ENCODE data around the gene MAB21L1. TPM values are rescaled to one million over a fixed set of nuclear protein-coding genes. Genes with fewer than 3 reads are reported as not detected.

The MAB21L1 gene
- total RNA-seq, 1 experiment from 2014 or later: not detected

GRCh38 chr13:35496761-35497386 is 20.4 kb upstream of the MAB21L1 start (continued):
- TF ChIP-seq ZBTB33 (IDR thresholded peaks at IDR 0.05; ENCODE audit: extremely low read depth, insufficient replicate concordance, low read length): no peak

- Histone ChIP-seq H3K27ac (ENCODE audit: low read depth, low read length) (no peak overlapping the region), H3K4me2 (ENCODE audit: low read length) (no peak overlapping the region), H3K4me3 (replicated peaks in 1 of 2; ENCODE audit: low read depth in 1 of 2, low read length in 2 of 2) (no peak overlapping the region), H3K36me3 (ENCODE audit: control insufficient read depth in 1 of 2, insufficient read depth in 2 of 2, low read length in 2 of 2) (no peaks in the 10 kb centered on the region), H2AFZ (ENCODE audit: low read depth, low read length, poor library complexity, severe bottlenecking) (no peak overlapping the region), H3K27me3 (ENCODE audit: insufficient read depth, low read length) (no peaks in the 10 kb centered on the region), H3K9me2 (ENCODE audit: insufficient read depth) (no peaks in the 10 kb centered on the region), H4K20me1 (ENCODE audit: insufficient read depth) (no peaks in the 10 kb centered on the region), H3K79me2 (ENCODE audit: insufficient read depth, low read length) (no peaks in the 10 kb centered on the region), H3K9ac (ENCODE audit: low read length) (no peak overlapping the region), H3K9me3 (ENCODE audit: control insufficient read depth in 1 of 2, insufficient read depth in 1 of 2, low read depth in 1 of 2, low read length in 2 of 2) (no peaks in the 10 kb centered on the region), H3K4me1 (ENCODE audit: control insufficient read depth in 1 of 2, insufficient read depth in 2 of 2, low read length in 2 of 2) (no peaks in the 10 kb centered on the region)
- intact Hi-C loops (cut with micrococcal nuclease): no loop called here
- no peak for ATAC-seq
- ChIA-PET POLR2A (no interaction called here), RAD21 (ENCODE audit: low non-redundant PET in 1 of 2, low total read pairs in 2 of 2, uncharacterized antibody in 2 of 2, unreplicated experiment in 2 of 2) (no interaction called here), CTCF (no interaction called here)
- no peak for DNase-seq (ENCODE audit: low read depth, low spot score)
- BruUV-seq (replicated peaks): no TSS peak
- TF ChIP-seq ZNF274 (IDR thresholded peaks at IDR 0.05; ENCODE audit: low read depth, low read length): no peak
- TF ChIP-seq CEBPB (IDR thresholded peaks at IDR 0.05; ENCODE audit: low read depth): no peak
- TF ChIP-seq SP1 (IDR thresholded peaks at IDR 0.05; ENCODE audit: low read depth): no peak
- TF ChIP-seq REST (IDR thresholded peaks at IDR 0.05; ENCODE audit: low read depth): no peak
- no peak for TF ChIP-seq EZH2phosphoT487 (IDR thresholded peaks at IDR 0.05; ENCODE audit: borderline replicate concordance)
- TF ChIP-seq ATF3 (IDR thresholded peaks at IDR 0.05): no peak
- no peak for TF ChIP-seq RAD21 (IDR thresholded peaks at IDR 0.05; ENCODE audit: low read depth)
- TF ChIP-seq POLR2AphosphoS5 (IDR thresholded peaks at IDR 0.05; ENCODE audit: low read depth, low read length): no peak
- no peak for TF ChIP-seq EGR1 (IDR thresholded peaks at IDR 0.05; ENCODE audit: low read depth)
- TF ChIP-seq TCF7L2 (IDR thresholded peaks at IDR 0.05; ENCODE audit: borderline replicate concordance, extremely low read depth, insufficient read depth, insufficient read length): no peak
- no peak for TF ChIP-seq ZFX (IDR thresholded peaks at IDR 0.05)
- TF ChIP-seq EZH2 (IDR thresholded peaks at IDR 0.05): no peak
- TF ChIP-seq MAX (IDR thresholded peaks at IDR 0.05): no peak
- TF ChIP-seq JUND (IDR thresholded peaks at IDR 0.05): no peak
- no peak for TF ChIP-seq SIN3A (IDR thresholded peaks at IDR 0.05; ENCODE audit: low read depth)
- no peak for TF ChIP-seq SRF (IDR thresholded peaks at IDR 0.05; ENCODE audit: low read depth)
- no peak for TF ChIP-seq ZBTB33 (IDR thresholded peaks at IDR 0.05; ENCODE audit: extremely low read depth, insufficient replicate concordance, low read length)
- no peak for TF ChIP-seq YY1 (IDR thresholded peaks at IDR 0.05; ENCODE audit: extremely low read depth, insufficient replicate concordance, low read depth, low read length)
These were observed 19.5 kb upstream of the MAB21L1 start for GRCh38 chr13:35496006-35496405.
